ENCODE data around the gene AFAP1L1.

DNA sequence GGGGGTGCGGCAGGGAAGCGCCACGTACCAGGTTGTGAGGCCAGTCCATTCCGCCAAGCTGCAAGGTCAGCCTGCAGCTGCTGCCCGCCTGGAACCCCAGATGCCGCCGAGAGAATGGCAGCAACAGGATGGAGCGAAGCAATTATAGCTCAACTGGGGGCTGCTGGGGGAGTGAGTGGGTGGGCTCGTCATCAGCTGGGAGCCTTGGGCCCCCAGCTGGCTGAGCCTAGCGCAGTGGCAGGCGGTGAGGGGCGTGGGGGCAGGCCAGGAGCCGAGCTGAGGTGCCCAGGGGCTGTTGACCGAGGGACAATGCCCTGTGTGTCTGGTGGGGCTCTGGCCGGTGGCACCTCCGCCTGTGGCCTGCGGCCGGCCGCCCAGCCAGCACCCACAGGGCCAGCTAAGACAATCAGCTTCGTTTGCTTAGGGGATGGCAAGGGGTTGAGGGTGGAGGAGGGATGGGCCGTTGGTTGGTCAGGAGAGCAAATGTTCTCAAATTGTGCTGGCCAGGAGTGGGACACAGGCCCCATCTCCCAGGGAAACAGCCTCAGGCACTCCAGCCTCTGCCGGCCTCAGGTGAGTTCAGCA, 107.6 kb downstream of the AFAP1L1 start, which contains the start of gene IL17B:
- TF ChIP-seq, protein P1, sequence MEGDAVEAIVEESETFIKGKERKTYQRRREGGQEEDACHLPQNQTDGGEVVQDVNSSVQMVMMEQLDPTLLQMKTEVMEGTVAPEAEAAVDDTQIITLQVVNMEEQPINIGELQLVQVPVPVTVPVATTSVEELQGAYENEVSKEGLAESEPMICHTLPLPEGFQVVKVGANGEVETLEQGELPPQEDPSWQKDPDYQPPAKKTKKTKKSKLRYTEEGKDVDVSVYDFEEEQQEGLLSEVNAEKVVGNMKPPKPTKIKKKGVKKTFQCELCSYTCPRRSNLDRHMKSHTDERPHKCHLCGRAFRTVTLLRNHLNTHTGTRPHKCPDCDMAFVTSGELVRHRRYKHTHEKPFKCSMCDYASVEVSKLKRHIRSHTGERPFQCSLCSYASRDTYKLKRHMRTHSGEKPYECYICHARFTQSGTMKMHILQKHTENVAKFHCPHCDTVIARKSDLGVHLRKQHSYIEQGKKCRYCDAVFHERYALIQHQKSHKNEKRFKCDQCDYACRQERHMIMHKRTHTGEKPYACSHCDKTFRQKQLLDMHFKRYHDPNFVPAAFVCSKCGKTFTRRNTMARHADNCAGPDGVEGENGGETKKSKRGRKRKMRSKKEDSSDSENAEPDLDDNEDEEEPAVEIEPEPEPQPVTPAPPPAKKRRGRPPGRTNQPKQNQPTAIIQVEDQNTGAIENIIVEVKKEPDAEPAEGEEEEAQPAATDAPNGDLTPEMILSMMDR (IDR thresholded peaks at IDR 0.05) = no peak
- TF ChIP-seq POLR2A (IDR thresholded peaks at IDR 0.05) (no peak), POLR2AphosphoS5 (IDR thresholded peaks at IDR 0.05) (no peak), EP300 (IDR thresholded peaks at IDR 0.05) (no peak)
